Activated CD4-positive, alpha-beta T cell treated with anti-CD3 and anti-CD28 coated beads, Interleukin-2, amount 50 U/mL, for 1 hour (primary cell): ENCODE results near the gene PSMD10.

ENCODE experiments used
- DNase-seq: peaks from one replicate; pipeline ENCODE4 v3.0.0-alpha.2; 2020

The PSMD10 gene

DNA sequence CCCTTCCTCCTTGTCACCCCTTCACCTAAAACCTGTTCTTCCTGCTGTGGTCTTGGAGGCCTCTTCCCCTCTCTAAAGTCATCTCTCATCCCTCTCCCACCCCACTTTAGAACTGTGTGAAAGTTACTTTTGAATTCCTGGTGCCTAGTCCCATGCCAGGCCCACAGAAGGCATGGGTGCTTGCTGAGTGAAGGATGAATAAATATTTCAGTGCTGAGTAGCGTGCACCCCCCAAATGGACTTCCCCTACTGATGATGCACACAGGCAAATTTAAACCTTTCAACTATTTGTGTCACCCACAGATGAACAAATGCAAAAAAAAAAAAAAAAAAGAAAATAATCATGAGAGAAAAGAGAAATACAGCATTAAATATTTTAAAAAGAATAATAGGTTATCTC is 19.8 kb downstream of the PSMD10 start:
- no peak for DNase-seq

DNA sequence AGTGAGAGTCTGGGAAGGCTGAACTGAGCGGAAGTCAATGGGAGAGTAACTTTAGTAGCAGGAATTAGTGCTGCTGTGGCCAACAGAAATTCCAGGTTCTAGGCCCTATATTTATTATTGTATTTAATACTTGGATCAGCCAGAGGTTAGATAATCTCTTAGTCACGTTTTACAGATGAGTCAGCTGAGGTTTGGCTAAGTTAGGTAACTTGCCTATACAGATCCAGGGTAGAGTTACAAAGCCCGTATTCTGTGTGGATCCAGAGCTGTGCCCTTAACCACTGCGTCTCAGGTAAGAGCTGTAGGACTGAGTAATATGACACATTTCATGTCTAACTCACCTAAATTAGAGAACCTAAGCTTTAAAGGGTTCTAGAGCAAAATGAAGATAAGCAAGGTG is 20.5 kb downstream of the PSMD10 start:
- DNase-seq = no peak

DNA sequence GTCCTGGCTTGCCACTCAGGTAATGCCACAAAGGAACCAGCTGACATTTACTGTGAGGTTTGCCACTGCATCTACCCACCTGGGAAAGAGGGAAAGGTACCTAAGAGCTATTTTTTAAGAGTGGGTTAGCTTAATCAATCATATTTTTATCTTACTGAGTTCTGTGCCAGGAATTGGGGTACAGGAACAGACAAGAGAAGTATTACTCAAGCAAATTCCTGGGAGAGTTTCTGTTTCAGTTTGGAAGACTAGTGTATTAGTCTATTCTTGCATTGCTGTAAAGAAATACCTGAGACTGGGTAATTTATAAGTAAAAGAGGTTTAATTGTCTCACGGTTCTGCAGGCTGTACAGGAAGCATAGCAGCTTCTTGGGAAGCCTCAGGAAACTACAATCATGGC is 23.2 kb downstream of the PSMD10 start:
- DNase-seq = no peak

DNA sequence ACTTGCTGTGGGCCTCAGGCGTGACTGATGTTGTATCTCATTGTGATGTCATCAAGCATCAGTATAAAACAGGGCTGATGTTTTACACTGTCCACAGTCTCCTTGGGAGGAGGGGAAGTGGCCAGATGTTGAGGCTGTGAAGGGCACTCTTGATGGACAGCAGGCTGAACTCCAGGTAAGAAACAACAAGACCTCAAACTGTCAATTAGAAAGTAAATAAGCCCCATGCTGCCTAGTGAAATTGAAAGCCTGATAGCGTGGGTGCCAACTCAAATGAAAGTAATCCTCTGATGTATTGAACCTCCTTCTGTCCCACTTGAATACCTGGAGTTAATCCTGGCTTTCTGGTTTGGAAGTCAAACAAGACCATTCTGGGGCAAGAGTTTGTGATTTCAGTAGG is 26.7 kb downstream of the PSMD10 start:
- no peak for DNase-seq

DNA sequence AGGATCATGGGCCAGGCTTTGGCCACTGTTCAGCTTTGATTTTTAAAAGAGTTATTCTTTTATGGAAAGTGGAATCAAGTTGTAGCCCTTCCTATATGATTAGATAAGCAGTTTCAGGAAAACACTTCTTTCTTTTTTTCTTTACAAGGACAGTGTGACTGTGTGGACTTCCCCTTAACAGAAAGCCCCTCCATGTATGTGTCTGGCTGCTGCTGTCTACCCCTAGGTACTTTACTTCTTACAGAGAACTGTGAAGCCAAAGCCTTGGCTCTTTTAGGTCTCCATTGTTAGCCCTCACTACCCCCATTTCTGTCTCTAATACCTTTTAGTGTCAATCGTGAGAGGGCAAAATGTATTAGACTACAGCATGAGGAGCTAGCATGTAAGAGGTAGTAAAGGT is 27.3 kb downstream of the PSMD10 start:
- DNase-seq = no peak

DNA sequence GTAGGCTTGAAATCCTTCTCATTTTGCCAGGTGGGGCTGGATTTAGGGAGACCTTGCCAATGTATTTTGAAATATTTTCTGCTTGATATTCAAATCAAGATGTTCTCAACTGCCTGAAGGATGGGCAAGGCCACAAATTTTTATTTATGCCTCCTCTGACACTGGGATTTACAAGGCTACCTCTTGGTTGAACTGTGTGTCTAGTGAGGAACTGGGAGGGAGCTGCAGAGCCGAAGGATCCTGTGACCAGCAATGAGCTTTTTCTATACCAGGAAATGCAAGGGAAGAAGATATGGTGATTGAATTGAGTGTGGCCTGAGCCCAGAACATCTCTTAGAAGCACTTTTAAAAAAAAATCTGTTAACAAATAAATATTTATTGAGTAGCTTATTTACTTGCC is 31.5 kb downstream of the PSMD10 start:
- no peak for DNase-seq

DNA sequence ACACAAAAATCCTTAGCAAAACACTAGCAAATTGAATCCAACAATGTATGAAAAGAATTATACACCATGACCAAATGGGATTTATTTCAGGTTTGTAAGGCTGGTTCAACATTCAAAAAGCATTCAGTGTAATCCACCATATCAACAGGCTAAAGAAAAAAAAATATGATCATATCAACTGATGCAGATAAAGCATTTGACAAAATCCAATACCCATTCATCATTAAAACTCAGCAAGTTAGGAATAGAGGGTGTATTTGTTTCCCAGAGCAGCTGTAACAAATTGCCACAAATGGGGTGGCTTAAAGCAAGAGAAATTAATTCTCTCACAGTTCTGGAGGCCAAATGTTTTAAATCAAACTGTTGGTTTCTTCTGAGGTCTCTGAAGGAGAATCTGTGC is 35.8 kb downstream of the PSMD10 start:
- DNase-seq = no peak

DNA sequence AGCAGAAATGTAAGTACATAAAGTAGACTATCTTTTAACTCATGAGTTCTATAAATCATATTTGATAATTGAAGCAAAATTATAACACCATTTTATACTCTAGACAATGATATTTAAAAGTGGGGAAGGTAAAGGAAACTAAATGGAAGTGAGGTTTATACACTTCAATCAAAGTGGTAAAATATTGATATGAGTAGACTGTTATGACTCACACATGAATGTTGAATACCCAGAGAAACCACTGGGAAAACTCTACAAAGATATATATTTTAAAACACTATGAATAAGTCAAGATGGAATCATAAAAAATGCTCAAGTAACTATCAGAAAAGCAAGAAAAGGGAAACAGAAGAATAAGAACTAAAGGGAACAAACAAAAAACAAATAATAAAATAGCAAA is 38.1 kb downstream of the PSMD10 start:
- DNase-seq = no peak

DNA sequence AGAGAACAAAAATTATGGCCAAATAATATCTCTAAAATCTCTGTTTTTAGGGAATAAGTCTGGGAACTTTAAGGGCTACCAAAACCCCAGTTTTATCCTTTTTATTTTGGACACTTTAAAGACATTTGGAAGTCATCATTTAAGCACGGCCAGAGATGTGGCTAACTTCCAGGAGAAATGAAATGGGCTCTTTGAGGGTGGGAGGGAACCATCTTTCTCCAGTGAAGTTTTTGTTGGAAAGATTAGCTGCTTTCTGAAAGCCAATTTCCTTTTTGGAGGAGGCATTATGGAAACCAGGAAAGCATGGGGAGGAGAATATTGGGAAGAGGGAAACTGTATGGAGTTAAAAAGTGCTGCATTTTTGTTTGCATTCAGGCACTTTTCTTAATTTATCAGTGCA is 41.7 kb downstream of the PSMD10 start:
- no peak for DNase-seq

DNA sequence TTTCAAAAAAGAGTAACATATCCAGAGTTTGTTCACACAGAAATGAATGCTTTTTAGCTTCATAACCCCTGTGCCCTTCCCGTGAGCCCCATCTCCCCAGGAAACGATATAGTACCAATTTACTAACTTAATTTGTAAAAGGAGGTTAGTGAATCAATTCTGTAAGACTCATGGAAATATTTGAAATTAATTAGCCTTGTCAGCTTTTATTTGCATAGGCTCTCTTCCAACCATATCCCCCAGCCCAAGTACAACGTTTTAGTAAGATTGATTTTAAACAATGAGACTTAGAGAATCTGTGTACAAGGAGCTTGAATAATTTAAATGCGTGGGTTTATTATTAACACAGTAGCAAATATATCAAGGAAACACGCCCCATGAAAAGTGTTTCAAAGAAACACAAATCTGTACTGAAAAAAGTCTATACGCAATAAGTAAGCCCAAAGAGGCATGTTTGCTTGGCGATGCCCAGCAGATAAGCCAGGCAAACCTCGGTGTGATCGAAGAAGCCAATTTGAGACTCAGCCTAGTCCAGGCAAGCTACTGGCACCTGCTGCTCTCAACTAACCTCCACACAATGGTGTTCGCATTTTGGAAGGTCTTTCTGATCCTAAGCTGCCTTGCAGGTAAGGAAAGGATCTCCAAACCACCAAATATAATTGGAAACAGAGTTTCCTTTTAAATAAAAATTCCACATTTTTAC is 46.6 kb downstream of the PSMD10 start, which contains the start of gene VSIG1:
VSIG1 (plus strand) TSS at position 512 of the 703 bp plus-strand sequence; CDS start at position 578, 66 bp downstream.
- DNase-seq = no peak

DNA sequence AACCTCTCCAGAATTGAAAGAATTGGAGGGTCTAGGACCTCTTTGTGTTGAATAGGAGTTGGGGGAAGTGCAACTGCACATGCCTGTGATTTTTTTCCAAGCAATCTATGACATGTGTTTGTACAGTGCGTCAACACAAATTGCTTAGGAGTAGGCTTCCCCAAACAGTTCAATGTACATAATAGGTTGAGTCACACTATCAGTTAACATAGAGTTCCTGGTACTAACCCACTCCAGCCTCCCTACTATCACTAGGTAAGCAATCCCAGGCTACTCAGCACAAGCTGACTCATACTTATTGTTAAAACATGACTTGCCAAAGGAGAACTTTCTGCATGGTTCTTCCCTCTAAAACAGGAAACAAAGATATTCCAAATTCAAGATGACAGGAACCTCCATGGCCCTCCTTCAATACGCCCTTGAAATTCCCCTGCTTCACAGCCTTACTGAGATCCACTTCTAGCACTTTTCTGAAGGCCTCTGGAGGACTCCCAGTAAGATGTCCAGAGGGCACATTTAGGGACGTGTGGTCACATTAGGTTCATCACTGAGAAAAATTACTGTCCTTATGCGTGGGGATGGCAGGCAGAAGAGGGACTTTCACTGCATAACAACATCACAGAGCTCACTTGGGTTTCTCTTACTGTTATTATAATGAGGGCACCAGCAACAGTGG is 54.9 kb downstream of the PSMD10 start:
- DNase-seq = no peak

DNA sequence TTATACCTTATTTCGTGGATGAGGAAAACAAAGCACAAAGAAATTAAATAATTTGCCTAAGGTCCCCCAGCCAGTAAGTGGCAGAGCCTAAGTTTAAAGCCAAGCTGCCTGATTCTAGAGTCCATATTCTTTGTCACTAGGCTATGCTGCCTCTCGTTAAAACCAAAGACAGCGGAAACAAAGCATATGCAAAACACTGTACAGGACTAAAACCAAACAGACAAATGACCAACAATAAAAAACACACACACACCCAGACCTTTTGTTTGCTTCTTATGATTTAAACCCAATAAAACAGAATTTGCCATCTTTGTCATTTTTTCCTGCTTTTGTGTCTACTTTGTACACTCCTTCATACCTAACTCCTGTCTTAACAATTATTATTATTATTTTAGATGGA is 56.6 kb downstream of the PSMD10 start:
- no peak for DNase-seq
